Femur (tissue), 1 donor: Measurements from ENCODE around the gene C2orf49.

Experiments used
- DNase-seq: peaks from one replicate; pipeline ENCODE4 v3.0.0-alpha.2; 2017

The C2orf49 gene

GRCh38 chr2:105362862-105363591 is 25.7 kb downstream of the C2orf49 start:
- DNase-seq: peak; percentile 36

- DNase-seq: no peak
Measured at GRCh38 chr2:105364436-105365139, 27.2 kb downstream of the C2orf49 start.

GRCh38 chr2:105365206-105365605 is 27.9 kb downstream of the C2orf49 start:
- DNase-seq: no peak

GRCh38 chr2:105368759-105369408 is 31.5 kb downstream of the C2orf49 start:
- no peak for DNase-seq

GRCh38 chr2:105369777-105370690 is 32.7 kb downstream of the C2orf49 start:
- DNase-seq: peak; percentile 91

GRCh38 chr2:105371156-105371555 is 33.8 kb downstream of the C2orf49 start:
- DNase-seq: no peak

GRCh38 chr2:105371810-105372209 is 34.5 kb downstream of the C2orf49 start:
- DNase-seq: no peak

- DNase-seq: peak; percentile 76
Measured at GRCh38 chr2:105373344-105373781, 36.0 kb downstream of the C2orf49 start.

- no peak for DNase-seq
Measured at GRCh38 chr2:105373895-105374401, 36.6 kb downstream of the C2orf49 start.

- no peak for DNase-seq
Measured at GRCh38 chr2:105375001-105375561, 37.7 kb downstream of the C2orf49 start.

- DNase-seq: peak; percentile 59
Measured at GRCh38 chr2:105376010-105376409, 38.7 kb downstream of the C2orf49 start.

- no peak for DNase-seq
Measured at GRCh38 chr2:105376789-105377240, 39.5 kb downstream of the C2orf49 start.

- DNase-seq: no peak
Measured at GRCh38 chr2:105377871-105378270, 40.5 kb downstream of the C2orf49 start.

GRCh38 chr2:105378276-105378840 is 41.0 kb downstream of the C2orf49 start:
- no peak for DNase-seq

- DNase-seq: no peak
Measured at GRCh38 chr2:105378921-105379383, 41.6 kb downstream of the C2orf49 start.

- DNase-seq: no peak
Measured at GRCh38 chr2:105379741-105380186, 42.4 kb downstream of the C2orf49 start.

GRCh38 chr2:105380432-105381100 is 43.2 kb downstream of the C2orf49 start:
- no peak for DNase-seq

GRCh38 chr2:105381101-105381668 is 43.8 kb downstream of the C2orf49 start:
- DNase-seq: no peak

GRCh38 chr2:105382177-105382576 is 44.8 kb downstream of the C2orf49 start:
- peak; percentile 8 for DNase-seq

GRCh38 chr2:105383432-105384166 is 46.3 kb downstream of the C2orf49 start:
- peak; percentile 20 for DNase-seq
